ENCODE data around the gene CACNB2. TPM values are rescaled to one million over a fixed set of nuclear protein-coding genes. Genes with fewer than 3 reads are reported as not detected.

CACNB2 gene
- total and polyA plus RNA-seq, 2 of the 13 experiments (the other 11 are each of a cell fraction or from before 2014, with no cell fraction given), result not detected

DNA sequence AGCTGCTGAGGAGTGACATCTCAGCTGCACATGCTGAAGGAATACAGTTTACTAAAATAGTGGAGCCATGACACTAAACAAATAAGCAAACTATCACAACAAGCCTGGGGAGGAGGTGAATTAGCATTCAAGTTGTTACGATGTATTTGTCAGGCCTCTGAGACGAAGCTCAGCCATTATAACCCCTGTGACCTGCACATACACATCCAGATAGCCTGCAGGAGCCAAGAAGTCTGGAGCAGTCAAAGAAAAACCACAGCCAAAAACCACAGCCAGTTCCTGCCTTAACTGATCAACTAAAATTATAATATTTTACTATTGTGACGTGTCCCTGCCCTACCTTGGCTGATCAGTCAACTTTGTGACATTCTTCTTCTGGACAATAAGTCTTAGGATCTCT, 442.6 kb downstream of the CACNB2 start (continued):
- TF ChIP-seq, protein P1, sequence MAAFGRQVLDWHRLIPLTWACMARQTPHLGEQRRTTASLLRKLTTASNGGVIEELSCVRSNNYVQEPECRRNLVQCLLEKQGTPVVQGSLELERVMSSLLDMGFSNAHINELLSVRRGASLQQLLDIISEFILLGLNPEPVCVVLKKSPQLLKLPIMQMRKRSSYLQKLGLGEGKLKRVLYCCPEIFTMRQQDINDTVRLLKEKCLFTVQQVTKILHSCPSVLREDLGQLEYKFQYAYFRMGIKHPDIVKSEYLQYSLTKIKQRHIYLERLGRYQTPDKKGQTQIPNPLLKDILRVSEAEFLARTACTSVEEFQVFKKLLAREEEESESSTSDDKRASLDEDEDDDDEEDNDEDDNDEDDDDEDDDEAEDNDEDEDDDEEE (CRISPR knock-in tag; IDR thresholded peaks at IDR 0.05), result no peak
- TF ChIP-seq ZNF264 (CRISPR knock-in tag; IDR thresholded peaks at IDR 0.05) (no peak), HNRNPH1 (optimal IDR thresholded peaks at IDR 0.05; ENCODE audit: low read depth, low read length) (no peak)

DNA sequence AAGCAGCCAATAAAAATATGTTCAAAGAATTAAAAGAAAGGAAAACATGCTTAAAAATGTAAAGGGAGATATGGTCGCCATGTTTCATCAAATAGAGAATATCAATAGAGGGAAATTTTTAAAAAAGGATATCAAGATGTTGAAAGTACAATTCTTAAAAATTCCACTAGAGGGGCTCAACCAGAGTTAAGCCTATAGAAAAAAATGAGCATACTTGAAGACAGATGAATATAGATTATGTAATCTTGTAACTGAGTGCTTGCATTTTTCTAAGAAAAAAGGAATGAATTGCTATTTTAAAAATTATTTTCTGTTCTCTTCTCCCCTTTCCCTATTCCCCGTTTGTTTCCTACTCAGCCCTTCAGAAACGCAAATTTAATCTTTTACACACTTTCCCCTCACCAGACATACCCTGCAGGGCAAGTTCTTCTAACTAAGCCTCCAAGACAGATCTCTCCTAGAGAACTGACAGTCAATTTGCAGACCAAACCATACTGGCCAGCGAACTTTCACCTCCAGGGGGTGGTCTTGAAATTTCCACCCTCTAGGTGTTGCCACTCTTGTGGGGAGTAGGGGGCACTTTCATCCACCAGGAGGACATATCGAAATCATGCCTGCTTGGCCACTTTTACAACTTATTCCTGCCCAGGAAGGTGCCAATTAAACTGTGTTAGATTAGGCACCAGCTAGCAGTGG, 443.5 kb downstream of the CACNB2 start:
- no peaks in the 10 kb centered on the region for H3K9me3 ChIP-seq (ENCODE audit: low read length)
- in situ Hi-C loops (cut with HindIII; ENCODE audit: extremely low pct_ligation_motif_present, low pct_unique_long_range_greater_than_20kb) (no loop called here), intact Hi-C loops (cut with micrococcal nuclease; ENCODE audit: unreplicated experiment) (loop anchor here (2.0 kb wide), 1 partner anchor 75 kb away; the partner anchor contains the start of gene ARL5B)
- 82% methylated on average over 5 of the region's 5 CpGs for WGBS (ENCODE audit: low lambda C conversion rate)
- no peaks in the 10 kb centered on the region for H3K79me2 ChIP-seq (ENCODE audit: insufficient read depth, low read length)
- peaks cover 5 to 32% of the 10 kb centered on the region in 2 experiments; a peak in 3 of 5 replicates for H3K36me3 ChIP-seq (replicated peaks in 1 of 2; ENCODE audit: control insufficient read depth in 1 of 2, insufficient read depth in 2 of 2, low read length in 2 of 2)
- ATAC-seq (no peak), DNase-seq (ENCODE audit: low spot score) (no peak), FAIRE-seq (no peak)
- BruUV-seq (replicated peaks), result no TSS peak
- H3K27me3 ChIP-seq (ENCODE audit: control insufficient read depth in 1 of 2, insufficient read depth in 2 of 2, low read length in 2 of 2), result no peaks in the 10 kb centered on the region
- CTCF ChIA-PET (ENCODE audit: low intra/inter-chr PET ratio, low total read pairs), result no interaction called here
- no peak overlapping the region for H3K4me2 ChIP-seq (ENCODE audit: low read depth, low read length)
- no peaks in the 10 kb centered on the region for H4K20me1 ChIP-seq (ENCODE audit: insufficient read depth, low read length)
- no peak overlapping the region for H3K27ac ChIP-seq (ENCODE audit: extremely low read length, insufficient read depth, low read length)
- no peaks in the 10 kb centered on the region for H3K4me1 ChIP-seq (ENCODE audit: insufficient read depth, low read length)
- H3K9ac ChIP-seq (ENCODE audit: insufficient read depth, low read depth, low read length), result no peak overlapping the region
- H3K4me3 ChIP-seq (replicated peaks in 1 of 3; ENCODE audit: insufficient read depth in 1 of 3, low read depth in 2 of 3, low read length in 3 of 3), result no peak overlapping the region
- POLR2A ChIA-PET, result no interaction called here
- H2AFZ ChIP-seq (ENCODE audit: low read length), result no peak overlapping the region
- TF ChIP-seq, protein P2, sequence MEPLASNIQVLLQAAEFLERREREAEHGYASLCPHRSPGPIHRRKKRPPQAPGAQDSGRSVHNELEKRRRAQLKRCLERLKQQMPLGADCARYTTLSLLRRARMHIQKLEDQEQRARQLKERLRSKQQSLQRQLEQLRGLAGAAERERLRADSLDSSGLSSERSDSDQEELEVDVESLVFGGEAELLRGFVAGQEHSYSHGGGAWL (CRISPR knock-in tag; IDR thresholded peaks at IDR 0.05), result no peak
- TF ChIP-seq TCF12 (IDR thresholded peaks at IDR 0.05) (no peak), TCF12 (CRISPR knock-in tag; IDR thresholded peaks at IDR 0.05) (no peak), ZNF660 (CRISPR knock-in tag; IDR thresholded peaks at IDR 0.05; ENCODE audit: borderline replicate concordance, low read depth) (no peak), NCOA2 (CRISPR knock-in tag; IDR thresholded peaks at IDR 0.05) (no peak), HIVEP1 (CRISPR knock-in tag; IDR thresholded peaks at IDR 0.05) (no peak), U2AF1 (optimal IDR thresholded peaks at IDR 0.05; ENCODE audit: low read depth, low read length) (no peak), ZNF577 (CRISPR knock-in tag; IDR thresholded peaks at IDR 0.05; ENCODE audit: borderline replicate concordance, low read depth) (no peak)
- TF ChIP-seq, protein P3, sequence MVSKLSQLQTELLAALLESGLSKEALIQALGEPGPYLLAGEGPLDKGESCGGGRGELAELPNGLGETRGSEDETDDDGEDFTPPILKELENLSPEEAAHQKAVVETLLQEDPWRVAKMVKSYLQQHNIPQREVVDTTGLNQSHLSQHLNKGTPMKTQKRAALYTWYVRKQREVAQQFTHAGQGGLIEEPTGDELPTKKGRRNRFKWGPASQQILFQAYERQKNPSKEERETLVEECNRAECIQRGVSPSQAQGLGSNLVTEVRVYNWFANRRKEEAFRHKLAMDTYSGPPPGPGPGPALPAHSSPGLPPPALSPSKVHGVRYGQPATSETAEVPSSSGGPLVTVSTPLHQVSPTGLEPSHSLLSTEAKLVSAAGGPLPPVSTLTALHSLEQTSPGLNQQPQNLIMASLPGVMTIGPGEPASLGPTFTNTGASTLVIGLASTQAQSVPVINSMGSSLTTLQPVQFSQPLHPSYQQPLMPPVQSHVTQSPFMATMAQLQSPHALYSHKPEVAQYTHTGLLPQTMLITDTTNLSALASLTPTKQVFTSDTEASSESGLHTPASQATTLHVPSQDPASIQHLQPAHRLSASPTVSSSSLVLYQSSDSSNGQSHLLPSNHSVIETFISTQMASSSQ (IDR thresholded peaks at IDR 0.05; ENCODE audit: low read depth), result no peak
- TF ChIP-seq, protein P3 (CRISPR knock-in tag; IDR thresholded peaks at IDR 0.05; ENCODE audit: borderline replicate concordance), result no peak
- TF ChIP-seq, protein P4, sequence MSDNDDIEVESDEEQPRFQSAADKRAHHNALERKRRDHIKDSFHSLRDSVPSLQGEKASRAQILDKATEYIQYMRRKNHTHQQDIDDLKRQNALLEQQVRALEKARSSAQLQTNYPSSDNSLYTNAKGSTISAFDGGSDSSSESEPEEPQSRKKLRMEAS (IDR thresholded peaks at IDR 0.05), result no peak
- TF ChIP-seq, protein P5, sequence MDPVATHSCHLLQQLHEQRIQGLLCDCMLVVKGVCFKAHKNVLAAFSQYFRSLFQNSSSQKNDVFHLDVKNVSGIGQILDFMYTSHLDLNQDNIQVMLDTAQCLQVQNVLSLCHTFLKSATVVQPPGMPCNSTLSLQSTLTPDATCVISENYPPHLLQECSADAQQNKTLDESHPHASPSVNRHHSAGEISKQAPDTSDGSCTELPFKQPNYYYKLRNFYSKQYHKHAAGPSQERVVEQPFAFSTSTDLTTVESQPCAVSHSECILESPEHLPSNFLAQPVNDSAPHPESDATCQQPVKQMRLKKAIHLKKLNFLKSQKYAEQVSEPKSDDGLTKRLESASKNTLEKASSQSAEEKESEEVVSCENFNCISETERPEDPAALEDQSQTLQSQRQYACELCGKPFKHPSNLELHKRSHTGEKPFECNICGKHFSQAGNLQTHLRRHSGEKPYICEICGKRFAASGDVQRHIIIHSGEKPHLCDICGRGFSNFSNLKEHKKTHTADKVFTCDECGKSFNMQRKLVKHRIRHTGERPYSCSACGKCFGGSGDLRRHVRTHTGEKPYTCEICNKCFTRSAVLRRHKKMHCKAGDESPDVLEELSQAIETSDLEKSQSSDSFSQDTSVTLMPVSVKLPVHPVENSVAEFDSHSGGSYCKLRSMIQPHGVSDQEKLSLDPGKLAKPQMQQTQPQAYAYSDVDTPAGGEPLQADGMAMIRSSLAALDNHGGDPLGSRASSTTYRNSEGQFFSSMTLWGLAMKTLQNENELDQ (CRISPR knock-in tag; IDR thresholded peaks at IDR 0.05; ENCODE audit: borderline replicate concordance), result no peak
